Urothelium cell line (cell line): ENCODE measurements around the gene SLC38A4.

Experiments used
- DNase-seq: peaks from one replicate; pipeline ENCODE4 v3.0.0; 2011; ENCODE audit warnings: low spot score, mixed read lengths
- FAIRE-seq: peaks from 2 replicates; lab custom pipeline; 2011; peaks lifted over from hg19 to GRCh38; lab: Jason Lieb, UNC

SLC38A4 gene

DNA sequence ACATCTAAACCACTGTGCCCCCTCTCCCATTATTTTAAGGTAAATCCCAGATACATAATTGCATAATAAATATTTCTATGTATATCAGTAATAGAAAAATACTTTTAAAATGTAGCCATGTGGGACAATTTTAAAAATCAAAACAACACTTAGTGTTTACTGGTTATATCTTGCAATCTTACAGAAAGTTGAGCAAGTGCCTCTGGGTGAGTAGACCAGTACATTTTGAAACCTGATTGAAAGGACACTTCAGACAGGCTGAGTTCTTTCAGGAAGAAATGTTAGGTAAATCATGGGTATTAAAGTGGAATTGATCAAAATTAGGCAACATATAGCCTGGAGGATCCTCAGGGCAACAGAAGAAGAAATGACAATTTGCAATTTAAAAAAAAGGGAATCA, 7.2 kb downstream of the SLC38A4 start:
- DNase-seq: no peak
- FAIRE-seq: no peak

DNA sequence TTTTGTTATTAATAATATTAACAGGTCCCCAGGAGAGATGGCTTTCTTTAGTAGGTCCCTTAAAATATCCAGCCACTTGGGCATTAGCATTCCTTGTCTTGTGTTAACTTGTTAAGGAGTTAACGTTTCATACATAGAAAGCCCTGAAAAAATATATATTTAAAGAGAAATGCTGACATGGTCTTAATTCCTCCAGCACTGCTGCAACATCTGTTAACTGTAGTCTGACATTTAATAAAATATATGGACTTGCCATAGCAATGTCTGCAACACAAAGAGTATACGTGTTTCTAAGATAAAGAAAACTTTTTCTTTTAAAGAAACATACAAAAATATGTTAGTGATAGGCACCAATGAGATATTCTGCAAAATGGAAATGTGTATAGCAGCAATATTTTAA, 10.0 kb downstream of the SLC38A4 start:
- no peak for FAIRE-seq
- DNase-seq: no peak

DNA sequence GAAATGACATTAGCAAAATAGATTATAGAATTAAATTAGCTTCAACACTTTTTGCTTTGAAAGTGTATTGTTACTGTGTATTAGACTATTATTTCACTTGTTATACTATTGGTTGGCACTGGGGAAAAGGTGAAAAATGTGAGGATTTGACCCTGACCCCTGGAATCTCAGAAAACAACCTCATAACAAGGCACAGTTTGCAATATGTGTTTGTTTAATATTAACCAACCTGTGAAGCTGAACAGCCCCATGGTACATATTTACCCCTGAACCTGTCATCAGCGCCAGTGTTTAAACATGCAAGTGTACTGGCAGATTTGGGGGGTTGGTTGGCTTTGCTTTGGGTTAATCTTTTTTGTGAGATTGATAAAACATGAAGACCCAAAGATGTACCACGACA, 11.7 kb downstream of the SLC38A4 start:
- FAIRE-seq (no peak), DNase-seq (no peak)

DNA sequence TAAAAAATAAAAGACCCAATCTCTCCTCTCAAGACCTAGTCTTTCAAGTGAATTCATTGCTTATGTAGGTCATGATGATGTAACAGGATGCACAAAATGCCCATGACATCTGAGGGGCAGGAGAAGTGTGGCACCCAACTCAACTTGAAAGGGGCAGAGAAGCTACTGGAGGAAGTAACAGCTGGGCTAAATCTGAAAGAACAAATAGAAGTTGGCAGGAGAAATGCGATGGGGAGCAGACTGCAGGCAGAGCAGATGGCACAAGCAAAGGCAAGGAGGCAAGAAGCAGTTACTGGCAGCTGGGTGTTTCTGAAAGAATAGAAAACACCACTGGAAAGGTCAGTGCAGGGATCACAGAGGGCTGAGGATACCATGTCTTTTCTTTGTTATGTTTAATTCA, 14.6 kb downstream of the SLC38A4 start:
- no peak for DNase-seq
- FAIRE-seq: no peak

DNA sequence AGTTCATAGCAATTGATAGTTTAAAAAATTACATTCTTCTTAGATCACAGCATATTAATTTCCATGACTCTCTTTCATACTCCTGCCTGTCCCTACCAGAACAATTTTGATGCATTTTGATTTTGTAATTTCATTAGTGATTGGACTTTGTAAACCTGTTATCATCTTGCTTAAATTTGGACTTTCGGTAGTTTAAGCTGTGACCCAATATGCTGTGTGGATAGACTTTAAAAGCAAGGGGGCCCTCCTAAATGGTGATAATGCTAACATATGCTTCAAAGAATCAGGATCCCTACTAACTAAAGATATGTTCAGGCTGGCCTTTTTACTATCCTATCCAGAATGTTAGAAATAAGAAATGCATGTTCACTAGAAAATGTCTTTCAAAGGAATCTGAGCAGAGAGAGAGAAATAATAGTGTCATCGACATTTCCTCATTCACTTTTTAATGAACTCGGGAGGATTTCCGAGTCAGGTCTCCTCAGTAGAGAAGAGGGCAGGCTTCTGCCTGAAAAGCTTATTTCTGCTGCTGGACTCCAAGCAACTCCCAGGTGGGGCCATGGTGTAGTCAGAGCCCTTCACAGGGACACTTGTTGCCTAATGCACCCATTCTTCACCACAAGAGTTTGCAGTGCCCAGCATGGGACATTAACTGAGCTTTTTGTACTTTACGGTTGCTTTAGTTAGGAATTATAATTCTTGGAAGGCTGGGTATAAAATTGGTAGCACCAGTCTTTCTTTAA, 16.7 kb downstream of the SLC38A4 start:
- FAIRE-seq (no peak), DNase-seq (no peak)

DNA sequence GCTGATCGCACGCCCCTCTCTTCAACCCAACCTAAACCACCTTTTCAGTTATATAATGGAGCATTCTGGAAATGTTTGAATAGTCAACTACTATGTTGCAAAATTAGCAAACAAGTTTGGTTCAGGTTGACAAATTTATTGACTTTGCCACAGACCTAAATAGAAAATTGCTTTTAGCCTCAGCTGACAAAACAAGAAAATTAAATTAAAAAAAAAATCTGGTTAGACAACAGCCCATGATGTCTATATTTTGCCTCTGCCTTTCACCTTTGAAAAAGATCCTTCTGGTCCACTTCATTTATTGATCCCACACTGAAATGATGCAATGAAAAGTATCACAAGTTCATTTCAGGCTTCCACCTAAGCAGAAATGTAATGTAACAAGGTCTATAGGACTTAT, 17.5 kb downstream of the SLC38A4 start:
- FAIRE-seq (no peak), DNase-seq (no peak)

DNA sequence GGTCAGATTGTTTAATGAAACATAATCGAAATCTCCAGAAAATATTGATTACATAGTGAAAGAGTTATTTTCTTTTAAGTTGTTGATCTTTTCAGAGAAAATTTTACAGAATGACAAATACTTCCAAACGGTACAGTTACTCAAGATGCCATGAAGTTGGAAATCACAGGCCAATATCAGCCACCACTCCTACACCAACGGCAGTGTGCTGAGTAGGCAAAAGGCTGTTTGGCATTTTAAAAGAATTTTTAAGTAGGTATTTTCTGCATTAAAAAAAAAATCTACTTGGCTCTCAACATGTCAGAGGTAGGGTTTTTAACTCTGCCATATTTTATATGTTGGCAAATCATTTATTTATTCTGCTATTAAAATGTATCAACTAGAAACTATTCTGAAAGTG, 21.7 kb downstream of the SLC38A4 start:
- FAIRE-seq (no peak), DNase-seq (no peak)

DNA sequence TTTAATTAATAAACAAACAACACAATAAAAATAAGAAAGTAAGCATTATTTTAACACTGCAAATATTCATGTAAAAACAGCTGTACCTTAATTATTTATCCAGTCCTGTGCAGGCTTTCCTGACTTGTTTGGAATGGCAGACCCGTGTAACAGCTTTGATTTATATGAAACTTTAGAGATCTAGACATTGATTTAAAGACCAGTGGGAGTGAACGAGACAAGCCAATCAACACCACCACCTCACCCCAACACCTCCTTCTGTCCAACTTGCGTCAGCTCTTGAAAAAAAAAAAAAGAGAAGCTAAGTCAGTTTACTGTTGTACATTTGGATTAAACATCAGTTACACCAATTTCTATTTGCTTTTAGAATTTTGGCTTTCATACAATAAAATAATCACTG, 22.3 kb downstream of the SLC38A4 start:
- DNase-seq: no peak
- no peak for FAIRE-seq

DNA sequence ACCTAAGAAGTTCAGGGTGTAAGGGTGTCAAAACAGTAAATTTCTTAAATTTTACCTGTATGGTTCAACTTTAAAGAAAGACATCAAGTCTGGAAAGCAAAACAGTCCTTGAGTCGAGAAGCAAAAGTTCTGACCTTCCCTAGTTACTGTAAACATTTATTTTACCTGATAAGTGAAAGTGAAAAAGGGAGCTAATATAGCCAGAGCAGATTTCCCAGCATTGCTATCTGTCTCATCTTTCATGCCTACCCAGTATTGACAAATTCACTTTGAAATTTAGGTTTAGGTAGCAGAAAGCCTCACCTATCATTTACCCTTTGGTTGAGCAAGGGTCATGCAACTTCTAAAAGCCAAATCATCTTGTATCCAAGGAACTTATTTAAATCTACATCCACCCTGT, 24.5 kb downstream of the SLC38A4 start:
- no peak for DNase-seq
- no peak for FAIRE-seq

DNA sequence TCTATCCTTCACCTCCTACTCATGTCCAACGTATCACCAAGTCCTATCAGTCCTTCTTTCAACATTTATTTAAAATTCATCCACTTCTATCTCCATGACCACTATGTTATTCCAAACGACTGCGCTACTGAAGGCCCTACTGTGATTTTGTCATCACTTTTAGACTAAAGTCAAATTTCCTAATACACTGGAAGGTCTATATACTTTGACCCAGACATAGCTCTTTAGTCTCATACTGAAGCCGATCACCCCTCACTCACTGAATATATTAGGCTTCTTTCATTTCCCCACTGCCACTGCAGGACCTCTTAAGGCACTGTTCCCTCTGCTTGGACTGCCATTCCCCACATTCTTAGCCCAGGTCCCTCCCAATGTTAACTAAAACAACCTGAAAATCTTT, 25.6 kb downstream of the SLC38A4 start:
- no peak for FAIRE-seq
- no peak for DNase-seq

DNA sequence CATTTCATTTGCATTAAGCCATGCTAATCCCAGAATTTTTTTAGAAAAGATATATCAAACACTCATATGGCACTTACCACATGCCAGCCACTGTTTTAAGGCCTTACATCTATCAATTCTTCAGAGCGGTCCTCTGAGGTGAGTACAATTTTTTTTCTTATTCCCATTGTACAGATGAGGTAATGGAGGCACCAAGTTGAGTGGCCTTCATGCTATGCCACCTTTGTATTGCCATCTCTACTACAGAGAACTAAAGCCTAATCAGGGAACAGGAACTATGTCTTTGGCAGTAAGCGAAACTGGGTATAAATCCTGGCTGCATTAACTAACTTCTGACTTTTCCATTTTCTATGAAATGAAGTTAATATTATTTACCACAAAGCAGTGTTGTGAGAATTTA, 27.1 kb downstream of the SLC38A4 start:
- FAIRE-seq (no peak), DNase-seq (no peak)

DNA sequence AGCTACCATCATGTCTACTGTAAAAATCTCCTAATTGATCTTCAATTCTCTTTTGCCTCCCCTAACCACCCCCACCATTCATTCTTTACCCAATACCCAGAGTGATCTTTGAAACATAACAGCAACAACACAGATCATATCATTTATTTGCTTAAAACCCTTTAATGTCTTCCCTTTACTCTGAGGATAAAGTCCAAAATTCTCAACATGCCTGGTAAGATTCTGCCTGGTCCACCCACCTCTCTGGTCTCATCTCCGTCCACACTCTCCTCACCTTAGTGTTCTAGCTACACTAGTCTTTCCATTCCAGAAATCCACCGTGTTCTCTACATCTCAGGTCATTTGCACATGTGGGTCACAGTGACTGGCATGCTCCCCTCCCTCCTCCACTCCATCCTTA, 27.7 kb downstream of the SLC38A4 start:
- DNase-seq: no peak
- no peak for FAIRE-seq

DNA sequence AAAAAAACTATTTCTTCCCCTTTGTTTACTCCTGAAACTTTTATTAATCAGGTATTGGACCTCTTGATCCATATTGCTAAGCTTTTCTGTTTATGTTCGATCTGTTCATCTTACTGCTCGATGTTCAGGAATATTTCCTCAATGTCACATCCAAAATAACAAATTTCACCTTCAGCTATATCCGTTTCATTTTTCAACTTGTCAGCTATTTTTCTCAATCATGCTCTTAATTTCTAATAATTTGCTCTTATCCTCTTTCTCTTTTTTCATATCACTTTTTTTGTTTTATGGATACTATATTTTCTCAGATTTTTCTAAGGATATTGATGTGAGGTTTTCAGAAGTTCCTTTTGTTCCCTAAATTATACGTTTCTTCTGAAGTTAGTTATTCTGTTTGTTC, 29.8 kb downstream of the SLC38A4 start:
- no peak for DNase-seq
- FAIRE-seq: no peak

DNA sequence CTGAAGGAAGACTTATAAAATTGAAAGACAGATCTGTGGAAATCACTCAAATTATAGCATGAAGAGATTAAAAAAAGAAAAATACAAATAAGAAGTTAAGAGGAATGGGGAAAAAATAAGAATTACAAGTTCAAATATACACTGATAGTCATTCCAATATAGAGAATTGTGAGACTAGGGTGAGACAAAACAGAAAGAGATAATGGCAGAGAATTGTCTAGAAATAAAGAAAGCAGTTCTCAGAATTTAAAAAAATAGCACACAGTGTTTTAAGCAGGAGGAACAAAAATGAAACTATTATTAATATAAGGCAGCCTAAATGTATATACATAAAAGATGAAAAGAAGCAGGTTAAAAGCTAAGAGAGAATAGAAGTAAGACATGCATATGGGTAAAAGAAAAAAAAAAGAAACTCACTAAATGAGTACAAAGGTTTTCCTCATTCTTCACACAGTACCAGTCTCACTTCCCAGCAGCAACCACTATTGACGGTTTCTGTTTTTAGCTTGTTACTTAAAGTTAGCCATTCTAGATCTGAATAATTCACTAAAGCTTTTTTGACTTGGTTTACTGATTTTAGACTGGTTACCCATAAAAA, 31.1 kb downstream of the SLC38A4 start:
- FAIRE-seq: no peak
- DNase-seq: no peak

DNA sequence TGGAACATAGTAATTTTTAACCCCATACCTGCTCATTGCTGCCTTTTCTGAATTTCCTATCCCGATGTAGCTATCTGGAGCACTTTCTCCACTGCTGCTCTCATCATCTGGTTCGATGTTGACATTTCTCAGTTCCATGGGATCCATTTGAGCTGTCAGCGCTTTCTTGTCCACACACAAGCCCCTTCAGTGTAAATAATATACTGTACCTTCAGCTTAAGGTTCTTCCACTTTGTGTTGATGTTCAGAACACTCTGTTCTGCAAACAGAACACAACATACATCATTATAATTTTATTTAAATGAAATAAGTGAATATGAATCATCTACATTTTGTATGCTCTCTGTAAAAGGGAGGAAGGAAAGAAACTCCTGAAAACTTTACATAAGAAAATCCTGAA, 32.9 kb downstream of the SLC38A4 start:
- DNase-seq: no peak
- no peak for FAIRE-seq

DNA sequence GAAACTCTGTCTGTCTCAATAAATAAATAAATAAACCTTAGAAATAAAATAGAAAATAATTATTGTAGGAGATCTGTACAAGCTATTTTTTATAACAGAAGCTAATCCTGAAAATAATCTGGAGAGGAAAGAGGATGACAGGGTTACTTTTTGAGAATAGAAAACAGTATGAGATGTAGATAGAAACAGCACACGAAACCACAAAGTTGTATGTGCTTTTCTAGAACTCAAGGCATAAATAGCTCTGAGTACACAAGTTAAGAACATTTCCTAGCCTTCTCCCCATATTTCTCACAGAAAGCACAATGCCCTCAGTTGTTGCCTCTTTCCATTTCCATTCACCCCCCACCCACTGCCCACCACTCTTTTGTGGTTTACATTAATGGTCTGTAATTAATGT, 35.7 kb downstream of the SLC38A4 start:
- DNase-seq (no peak), FAIRE-seq (no peak)

DNA sequence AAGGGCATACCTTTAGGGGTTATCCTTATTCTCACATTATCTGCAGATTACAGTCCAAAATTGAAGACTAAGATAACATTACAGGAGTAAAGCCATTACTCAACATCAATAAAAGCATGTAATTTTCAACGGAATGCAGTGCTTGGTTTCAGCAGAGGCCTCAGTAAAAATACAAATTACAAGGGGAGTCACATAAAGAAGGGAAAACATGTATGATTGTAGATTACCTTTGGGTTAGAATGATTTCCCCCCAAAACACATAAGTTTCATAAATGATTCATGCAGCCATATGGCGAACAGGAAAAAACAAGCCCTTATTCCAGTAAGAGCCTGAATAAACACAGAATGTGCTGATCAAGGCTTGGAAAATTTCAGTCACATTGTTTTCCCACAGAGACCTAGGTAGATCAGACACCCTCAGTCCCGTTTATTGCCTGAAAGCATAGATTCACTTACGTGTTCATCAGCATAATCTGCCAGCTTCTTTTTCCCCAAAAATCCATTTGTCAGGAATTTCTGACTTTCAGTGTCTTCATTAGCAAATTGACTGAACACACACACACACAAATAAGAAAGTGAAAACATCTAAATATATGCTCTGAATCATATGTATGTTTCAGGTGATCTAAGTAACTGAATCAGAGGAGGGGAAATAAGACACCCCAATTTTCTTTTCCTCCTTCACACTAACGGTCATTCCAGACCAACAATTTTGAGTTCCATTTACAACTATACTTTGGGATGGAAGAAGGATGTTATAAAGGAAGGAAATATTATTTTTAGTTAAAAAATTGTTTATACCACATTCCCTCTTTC, 37.5 kb downstream of the SLC38A4 start:
- no peak for FAIRE-seq
- DNase-seq: no peak

DNA sequence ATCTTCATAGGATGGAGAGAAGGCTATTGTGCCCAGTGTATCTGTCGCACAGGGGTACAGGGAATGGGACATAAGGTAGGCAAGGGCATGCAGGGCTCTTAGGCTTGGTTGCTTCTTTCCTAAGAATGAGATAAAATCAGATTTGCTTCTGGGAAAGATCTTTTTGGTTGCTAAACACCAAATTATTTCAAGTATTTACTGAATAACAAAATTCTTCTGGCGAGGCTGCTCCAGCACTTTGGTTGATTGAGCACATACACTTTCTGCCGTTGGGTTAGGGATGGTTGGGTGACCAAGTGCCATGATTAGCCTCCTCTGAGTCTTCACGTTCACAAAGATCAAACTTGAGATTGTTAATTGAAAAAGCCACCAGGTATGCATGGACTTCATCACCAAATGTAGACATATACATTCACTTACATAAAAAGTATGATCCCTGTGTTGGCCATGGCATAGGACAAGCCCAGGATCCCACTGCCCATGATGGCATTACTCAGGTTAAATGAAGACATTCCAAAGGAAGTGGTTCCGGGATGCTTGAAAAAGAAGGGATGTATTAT, 38.2 kb downstream of the SLC38A4 start:
- DNase-seq: no peak
- FAIRE-seq: no peak

DNA sequence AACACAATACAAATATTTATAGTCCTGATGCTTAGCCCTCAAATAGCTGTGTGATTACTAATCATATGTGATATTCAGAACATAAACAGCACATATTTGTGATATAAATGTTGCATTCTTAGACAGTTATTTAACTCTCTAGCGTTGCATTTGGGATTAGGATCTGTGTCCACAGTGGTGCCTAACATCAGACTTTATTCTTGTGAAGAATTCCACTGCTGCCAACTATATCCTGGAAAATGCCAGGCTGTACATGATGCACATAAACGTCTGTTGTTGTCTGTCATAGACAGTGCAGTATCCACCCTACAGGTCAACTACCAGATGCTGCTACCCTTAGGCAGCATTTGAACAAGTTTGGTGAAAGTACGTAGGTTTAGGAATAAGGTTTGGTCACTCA, 39.0 kb downstream of the SLC38A4 start:
- FAIRE-seq: no peak
- peak; percentile 13 for DNase-seq

DNA sequence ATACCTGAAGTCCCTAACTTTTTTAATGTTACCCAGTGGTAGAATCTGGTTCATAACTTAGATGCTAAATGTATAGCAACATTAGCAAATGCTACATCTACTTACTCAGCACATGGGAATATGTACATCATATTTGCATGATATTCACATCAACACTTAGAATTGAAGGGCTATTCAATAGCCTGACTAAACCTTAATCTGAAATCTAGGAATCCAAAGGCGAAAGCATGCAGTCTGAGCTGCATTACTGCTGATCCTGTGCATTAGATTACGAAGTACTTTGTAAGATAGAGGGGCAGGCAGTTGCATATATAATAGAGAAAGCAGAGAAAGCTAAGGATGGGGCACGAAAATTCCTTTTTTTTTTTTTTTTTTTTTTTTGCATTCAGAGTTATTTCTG, 40.4 kb downstream of the SLC38A4 start:
- DNase-seq (no peak), FAIRE-seq (no peak)

DNA sequence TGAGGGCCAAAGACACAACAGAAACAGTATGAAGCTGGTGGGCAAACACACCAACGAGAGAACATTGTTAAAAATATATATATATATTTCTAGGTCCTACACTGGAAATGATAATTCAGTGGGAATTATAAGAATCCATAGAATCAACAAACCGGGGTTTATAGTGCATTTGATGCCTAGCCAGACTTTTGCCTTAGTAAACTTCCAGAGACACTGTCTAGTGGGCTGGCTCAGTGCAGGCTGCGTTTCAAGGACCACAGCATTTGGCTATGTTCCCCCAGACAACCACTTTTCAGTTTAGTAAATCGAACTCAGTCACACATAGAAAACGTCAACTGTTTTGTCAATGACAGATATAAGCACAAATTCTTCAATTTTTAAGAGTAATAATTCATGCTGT, 41.9 kb downstream of the SLC38A4 start:
- FAIRE-seq: no peak
- DNase-seq: no peak

DNA sequence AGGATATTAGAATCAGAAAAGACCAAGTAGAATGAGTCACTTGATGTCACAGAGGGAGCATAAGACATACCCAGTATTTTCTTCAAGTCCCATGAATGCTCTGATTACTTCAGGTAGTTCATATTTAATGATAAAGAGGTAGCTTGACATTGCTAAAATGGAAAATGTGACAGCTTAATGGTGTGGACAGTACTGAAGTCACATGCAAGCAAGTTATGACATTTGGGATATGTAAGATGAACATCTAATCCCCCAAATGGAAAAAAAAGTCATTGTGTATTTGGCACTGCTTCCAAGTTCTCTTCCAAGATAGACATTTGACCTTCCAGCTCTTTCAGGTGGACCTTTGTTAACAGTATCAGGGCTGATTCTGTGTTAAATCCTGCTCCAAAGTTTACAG, 45.9 kb downstream of the SLC38A4 start:
- DNase-seq (no peak), FAIRE-seq (no peak)
